Skeletal muscle tissue (tissue), 4 donors: Measurements from ENCODE around the gene TMEM39A. TPM values are rescaled to one million over a fixed set of nuclear protein-coding genes. Genes with fewer than 3 reads are reported as not detected.

ENCODE experiments used
- H3K27ac ChIP-seq: one replicate; pipeline ENCODE4 v1.7.0; 2013; ENCODE audit warnings: mild to moderate bottlenecking, low read depth, low read length, inconsistent platforms
- H3K27me3 ChIP-seq, 3 donors: one replicate each; pipeline ENCODE4 v1.7.0; 2013; ENCODE audit warnings: low read length in 3 of 3; ENCODE audit not compliant: control insufficient read depth in 3 of 3, insufficient read depth in 3 of 3
- H3K36me3 ChIP-seq, 3 donors: one replicate each; pipeline ENCODE4 v1.7.0; 2013; ENCODE audit warnings: low read length in 3 of 3; ENCODE audit not compliant: control insufficient read depth in 3 of 3, insufficient read depth in 3 of 3
- H3K4me1 ChIP-seq, 3 donors: one replicate each; pipeline ENCODE4 v1.7.0; 2013; ENCODE audit warnings: low read length in 3 of 3, mild to moderate bottlenecking in 3 of 3; ENCODE audit not compliant: control insufficient read depth in 3 of 3, insufficient read depth in 3 of 3
- H3K4me3 ChIP-seq, 3 donors: one replicate each; pipeline ENCODE4 v1.7.0; 2013; ENCODE audit warnings: low read length in 3 of 3
- H3K9ac ChIP-seq, 3 donors: one replicate each; pipeline ENCODE4 v1.7.0; 2013; ENCODE audit warnings: low read length in 3 of 3, mild to moderate bottlenecking in 3 of 3, moderate library complexity in 2 of 3, low read depth in 1 of 3
- H3K9me3 ChIP-seq, 3 donors: one replicate each; pipeline ENCODE4 v1.7.0; 2013; ENCODE audit warnings: low read length in 3 of 3; ENCODE audit not compliant: control insufficient read depth in 3 of 3
- total RNA-seq: library from RNA; depleted of rRNA; stranded (reverse); fragments of >200 nt; gene quantifications from one replicate; pipeline ENCODE4 v1.2.3, GENCODE V29; 2014
- donor health status: Osteomylitis.

Gene TMEM39A
- total RNA-seq, 1 donor from 2014 or later = 45.9 TPM

GRCh38 chr3:119494597-119494996 lies 31.2 kb upstream of the TMEM39A start:
- peaks cover 5 to 15% (median 8%) of the 10 kb centered on the region in 3 donors for H3K4me1 ChIP-seq

DNA sequence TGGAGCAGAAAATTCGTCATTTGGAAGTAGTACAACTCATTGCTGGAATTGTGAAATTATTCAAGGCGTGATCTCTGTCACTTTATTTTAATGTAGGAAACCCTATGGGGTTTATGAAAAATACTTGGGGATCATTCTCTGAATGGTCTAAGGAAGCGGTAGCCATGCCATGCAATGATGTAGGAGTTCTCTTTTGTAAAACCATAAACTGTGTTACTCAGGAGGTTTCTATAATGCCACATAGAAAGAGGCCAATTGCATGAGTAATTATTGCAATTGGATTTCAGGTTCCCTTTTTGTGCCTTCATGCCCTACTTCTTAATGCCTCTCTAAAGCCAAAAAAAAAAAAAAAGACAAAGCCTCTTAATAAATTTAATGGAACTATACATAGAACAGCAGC lies 29.4 kb upstream of the TMEM39A start:
- no peak overlapping the region for H3K9ac ChIP-seq
- H3K27ac ChIP-seq = no peak overlapping the region
- H3K27me3 ChIP-seq = no peaks in the 10 kb centered on the region
- H3K9me3 ChIP-seq = no peaks in the 10 kb centered on the region
- H3K4me3 ChIP-seq = no peak overlapping the region
- H3K4me1 ChIP-seq = peaks cover 2 to 5% (median 3%) of the 10 kb centered on the region in 3 donors
- peaks cover 2 to 10% (median 5%) of the 10 kb centered on the region in 3 donors for H3K36me3 ChIP-seq

More at GRCh38 chr3:119494597-119494996, 31.2 kb upstream of the TMEM39A start:
- Histone ChIP-seq H3K9me3 (no peaks in the 10 kb centered on the region), H3K27ac (no peak overlapping the region), H3K9ac (no peak overlapping the region), H3K36me3 (peaks cover 0 to 6% (median 5%) of the 10 kb centered on the region in 3 donors), H3K4me3 (no peak overlapping the region), H3K27me3 (no peaks in the 10 kb centered on the region)

GRCh38 chr3:119492128-119492527 lies 28.7 kb upstream of the TMEM39A start:
- Histone ChIP-seq H3K27me3 (no peaks in the 10 kb centered on the region), H3K27ac (no peak overlapping the region), H3K4me3 (no peak overlapping the region), H3K4me1 (no peaks in the 10 kb centered on the region), H3K9me3 (no peaks in the 10 kb centered on the region), H3K36me3 (peaks cover 2 to 12% (median 5%) of the 10 kb centered on the region in 3 donors), H3K9ac (no peak overlapping the region)

DNA sequence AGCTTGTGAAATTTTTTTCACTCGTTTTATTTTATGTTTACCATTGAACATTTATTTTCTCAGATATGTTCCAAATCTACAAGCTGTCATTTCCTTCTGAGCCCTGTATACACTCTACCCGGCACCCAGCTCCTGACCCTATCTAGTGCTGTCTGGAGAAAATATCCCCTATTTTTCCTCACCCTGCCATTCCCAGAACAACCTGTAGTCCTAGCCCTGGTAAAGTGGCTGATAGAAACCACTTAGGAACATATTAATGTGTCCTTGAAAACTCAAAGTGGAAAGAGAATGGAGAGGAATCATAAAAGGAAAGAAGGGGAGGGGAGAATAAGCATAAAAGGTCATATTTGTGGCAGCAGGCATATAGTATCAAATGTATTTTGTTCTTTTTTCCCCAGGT lies 26.7 kb upstream of the TMEM39A start:
- no peak overlapping the region for H3K27ac ChIP-seq
- no peaks in the 10 kb centered on the region for H3K9me3 ChIP-seq
- H3K27me3 ChIP-seq = no peaks in the 10 kb centered on the region
- no peak overlapping the region for H3K4me3 ChIP-seq
- H3K36me3 ChIP-seq = peaks cover 18 to 28% (median 20%) of the 10 kb centered on the region in 3 donors
- no peaks in the 10 kb centered on the region for H3K4me1 ChIP-seq
- H3K9ac ChIP-seq = no peak overlapping the region

DNA sequence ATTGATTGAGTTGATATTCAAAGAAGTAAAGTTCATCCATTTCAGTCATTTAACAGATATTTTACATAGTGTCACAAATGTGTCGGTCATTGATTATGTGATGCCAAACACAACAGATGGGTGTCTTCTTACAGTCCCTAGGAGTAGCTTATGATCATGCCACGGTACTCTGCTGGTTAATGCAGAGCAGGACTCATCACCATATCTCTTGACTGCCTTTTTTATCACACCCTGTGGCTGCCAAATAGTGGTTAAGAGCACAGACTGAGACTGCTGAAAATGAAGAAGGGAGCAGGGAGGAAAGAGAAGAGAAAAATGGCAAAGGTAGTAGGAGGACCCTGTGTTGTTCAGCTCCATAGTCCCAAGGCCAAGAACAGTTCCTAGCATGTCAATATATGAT lies 22.1 kb upstream of the TMEM39A start:
- peaks cover 18 to 30% (median 26%) of the 10 kb centered on the region in 3 donors for H3K36me3 ChIP-seq
- H3K9ac ChIP-seq = no peak overlapping the region
- H3K4me3 ChIP-seq = no peak overlapping the region
- H3K27ac ChIP-seq = no peak overlapping the region
- H3K4me1 ChIP-seq = no peaks in the 10 kb centered on the region
- H3K9me3 ChIP-seq = no peaks in the 10 kb centered on the region
- no peaks in the 10 kb centered on the region for H3K27me3 ChIP-seq

DNA sequence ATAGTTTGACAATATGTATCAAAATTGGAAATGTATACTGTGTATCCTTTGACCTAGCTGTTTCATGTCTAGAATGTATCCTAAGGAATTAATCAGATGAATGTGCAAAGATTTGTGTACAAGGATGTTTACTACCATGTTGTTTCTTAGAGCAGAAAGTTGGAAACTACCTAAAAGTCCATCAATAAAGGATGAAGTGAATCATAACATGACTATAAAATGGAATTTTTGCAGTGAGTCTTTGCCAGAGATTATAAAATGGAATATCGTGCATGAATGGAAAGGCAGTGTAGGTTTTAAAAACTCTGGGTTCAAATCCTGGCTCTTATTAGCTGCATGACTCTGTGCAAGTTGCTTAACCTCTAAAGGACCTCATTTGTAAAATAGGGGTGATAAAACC lies 19.7 kb upstream of the TMEM39A start:
- H3K36me3 ChIP-seq = peaks cover 19 to 31% (median 28%) of the 10 kb centered on the region in 3 donors

DNA sequence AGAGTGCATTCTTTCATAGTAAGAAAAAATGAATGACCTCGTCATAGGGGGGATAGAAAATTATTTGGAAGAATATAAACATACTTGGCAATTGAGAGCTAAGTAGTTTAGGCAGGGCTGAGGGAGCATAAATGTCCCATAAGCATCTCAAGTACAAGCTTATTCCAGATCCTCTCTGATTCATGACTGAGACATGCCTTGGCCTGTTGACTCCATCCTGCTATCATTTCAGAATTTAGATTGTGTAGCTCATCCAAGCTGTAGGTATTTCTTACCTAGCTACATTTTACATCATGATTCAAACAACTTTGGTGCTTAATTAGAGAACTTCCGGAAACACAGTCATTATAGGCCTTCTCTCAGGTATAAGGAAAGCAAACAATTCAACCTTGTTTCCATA lies 17.7 kb upstream of the TMEM39A start:
- Histone ChIP-seq H3K4me1 (no peaks in the 10 kb centered on the region), H3K4me3 (no peak overlapping the region), H3K36me3 (peaks cover 15 to 30% (median 30%) of the 10 kb centered on the region in 3 donors), H3K27me3 (no peaks in the 10 kb centered on the region), H3K9ac (no peak overlapping the region), H3K9me3 (no peaks in the 10 kb centered on the region), H3K27ac (no peak overlapping the region)

More for the DNA sequence above, 19.7 kb upstream of the TMEM39A start:
- no peaks in the 10 kb centered on the region for H3K9me3 ChIP-seq
- no peaks in the 10 kb centered on the region for H3K4me1 ChIP-seq
- H3K4me3 ChIP-seq = no peak overlapping the region
- H3K9ac ChIP-seq = no peak overlapping the region
- H3K27ac ChIP-seq = no peak overlapping the region
- no peaks in the 10 kb centered on the region for H3K27me3 ChIP-seq

DNA sequence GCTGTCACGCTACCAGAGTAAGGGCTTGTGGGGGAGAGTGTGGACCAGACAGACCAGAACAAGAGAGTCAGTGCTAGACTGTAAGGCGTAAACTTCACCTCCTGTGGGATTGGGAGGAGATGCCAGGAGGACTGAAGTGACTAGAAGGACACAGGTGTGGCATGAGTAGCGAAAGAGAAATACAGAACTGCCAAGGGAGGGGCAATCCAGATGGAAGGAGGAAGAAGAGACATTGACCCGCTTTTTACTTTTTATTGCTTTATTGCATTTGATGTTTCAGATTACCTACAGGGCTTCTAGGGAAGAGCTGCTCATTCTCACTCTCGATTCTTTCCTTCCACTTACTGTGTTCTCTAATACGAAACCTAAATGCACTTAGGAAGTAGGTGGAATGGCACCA lies 7.5 kb upstream of the TMEM39A start:
- H3K36me3 ChIP-seq = peaks cover 15 to 27% (median 20%) of the 10 kb centered on the region in 3 donors
- H3K27ac ChIP-seq = no peak overlapping the region
- no peaks in the 10 kb centered on the region for H3K9me3 ChIP-seq
- peaks cover 12 to 17% (median 15%) of the 10 kb centered on the region in 3 donors for H3K4me1 ChIP-seq
- no peak overlapping the region for H3K4me3 ChIP-seq
- H3K9ac ChIP-seq = no peak overlapping the region
- H3K27me3 ChIP-seq = no peaks in the 10 kb centered on the region

- Histone ChIP-seq H3K4me1 (peaks cover 12 to 17% (median 15%) of the 10 kb centered on the region in 3 donors), H3K27me3 (no peaks in the 10 kb centered on the region), H3K4me3 (peak overlapping the region; percentile 89 to 92 (median 91)), H3K36me3 (peaks cover 13 to 27% (median 19%) of the 10 kb centered on the region in 3 donors), H3K27ac (peak overlapping the region; percentile 46), H3K9ac (peak overlapping the region; percentile 77 to 87 (median 79)), H3K9me3 (no peaks in the 10 kb centered on the region)
Measured at GRCh38 chr3:119469418-119470189, 6.2 kb upstream of the TMEM39A start.

DNA sequence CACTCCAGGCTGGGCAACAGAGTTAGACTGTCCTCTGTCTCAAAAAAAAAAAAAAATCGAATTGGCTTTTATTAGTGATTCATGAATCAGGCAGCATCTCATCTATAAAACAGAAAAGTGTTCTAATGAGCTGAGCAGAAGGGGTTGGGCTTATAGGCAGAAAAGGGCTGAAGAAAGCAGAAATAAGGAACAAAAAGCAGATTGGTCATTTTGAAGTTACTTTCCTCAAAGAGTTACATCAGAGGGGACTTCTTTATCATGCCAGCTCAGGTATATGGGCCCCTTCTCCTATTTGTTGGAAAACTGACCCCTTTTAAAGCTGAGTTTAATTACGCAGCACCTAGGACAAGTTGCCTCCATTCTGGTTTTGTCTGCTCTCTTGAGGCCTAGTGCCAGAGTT lies 4.6 kb upstream of the TMEM39A start:
- Histone ChIP-seq H3K4me3 (peak overlapping the region; percentile 89 to 92 (median 91)), H3K9me3 (no peaks in the 10 kb centered on the region), H3K36me3 (peaks cover 13 to 20% (median 14%) of the 10 kb centered on the region in 3 donors), H3K4me1 (peaks cover 15 to 26% (median 22%) of the 10 kb centered on the region in 3 donors), H3K27ac (peak overlapping the region; percentile 46), H3K9ac (peak overlapping the region in 1 of 3 donors; percentile 77), H3K27me3 (no peaks in the 10 kb centered on the region)
